Measurements from ENCODE around the gene MAP2.

Gene MAP2

DNA sequence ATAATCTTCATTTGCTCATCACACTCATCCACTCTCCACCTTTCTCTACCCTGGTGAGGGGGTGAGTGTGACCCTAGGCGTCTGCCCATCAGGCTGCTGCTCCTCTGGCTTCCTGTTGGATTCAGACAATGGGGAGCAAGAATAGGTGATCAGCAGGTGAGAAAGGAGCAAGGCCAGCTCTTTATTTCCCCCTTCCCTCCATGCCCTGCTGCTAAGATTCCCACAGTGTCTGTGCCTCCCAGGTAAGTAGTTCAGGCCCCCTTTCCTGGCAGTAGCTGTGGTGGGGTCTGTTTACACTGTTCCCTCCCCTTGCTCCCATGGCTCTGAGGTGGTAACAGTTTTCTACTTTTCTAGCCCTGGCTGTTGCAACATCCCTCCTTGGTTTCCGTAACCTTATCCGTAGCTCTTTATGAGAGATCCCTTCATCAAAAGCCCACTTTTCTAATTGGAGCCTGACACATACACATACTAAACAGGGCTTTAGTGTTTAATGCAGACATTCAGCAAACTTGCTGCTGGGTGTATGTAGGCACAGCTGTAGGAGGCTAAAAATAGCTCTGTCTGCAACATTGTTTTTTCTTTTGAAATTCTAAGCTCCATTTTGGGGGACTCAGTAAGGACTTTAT lies 27.5 kb downstream of the MAP2 start:
- TF ChIP-seq SPI1 (IDR thresholded peaks at IDR 0.05; ENCODE audit: low read depth, low read length), result no peak
- no peak for DNase-seq (ENCODE audit: insufficient read length, low spot score)
- no peak for FAIRE-seq

DNA sequence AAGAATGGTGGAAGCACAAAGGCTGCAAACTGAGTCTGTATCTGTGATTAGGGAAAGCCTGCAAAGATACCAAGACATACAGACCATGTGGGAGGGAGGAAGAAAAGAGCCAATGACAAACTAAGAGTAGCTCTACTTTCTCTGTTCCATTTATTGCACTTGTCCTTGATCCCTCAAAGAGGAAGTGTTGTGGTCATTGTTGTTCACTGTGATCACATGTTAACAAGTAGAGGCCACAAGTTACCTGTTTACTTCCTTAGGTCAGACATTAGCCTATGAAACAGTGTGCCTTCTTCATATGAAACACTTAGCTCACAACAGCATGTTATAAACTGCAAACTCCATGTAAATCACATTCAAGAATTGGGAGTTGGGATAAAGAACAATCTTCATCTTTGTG lies 32.6 kb downstream of the MAP2 start:
- TF ChIP-seq POU2F2 (IDR thresholded peaks at IDR 0.05; ENCODE audit: low read depth, low read length), result no peak
- TF ChIP-seq POLR2AphosphoS5 (IDR thresholded peaks at IDR 0.05; ENCODE audit: low read depth, low read length), result no peak
- TF ChIP-seq SPI1 (IDR thresholded peaks at IDR 0.05; ENCODE audit: low read depth, low read length), result 0 out of 2 replicates have a peak, but pooled peaks have one; percentile 19
- no peak for TF ChIP-seq TAF1 (IDR thresholded peaks at IDR 0.05; ENCODE audit: low read depth, low read length)
- TF ChIP-seq PAX5 (IDR thresholded peaks at IDR 0.05; ENCODE audit: insufficient read depth, low read length, severe bottlenecking), result no peak
- FAIRE-seq (no peak), DNase-seq (ENCODE audit: insufficient read length, low spot score) (no peak)

DNA sequence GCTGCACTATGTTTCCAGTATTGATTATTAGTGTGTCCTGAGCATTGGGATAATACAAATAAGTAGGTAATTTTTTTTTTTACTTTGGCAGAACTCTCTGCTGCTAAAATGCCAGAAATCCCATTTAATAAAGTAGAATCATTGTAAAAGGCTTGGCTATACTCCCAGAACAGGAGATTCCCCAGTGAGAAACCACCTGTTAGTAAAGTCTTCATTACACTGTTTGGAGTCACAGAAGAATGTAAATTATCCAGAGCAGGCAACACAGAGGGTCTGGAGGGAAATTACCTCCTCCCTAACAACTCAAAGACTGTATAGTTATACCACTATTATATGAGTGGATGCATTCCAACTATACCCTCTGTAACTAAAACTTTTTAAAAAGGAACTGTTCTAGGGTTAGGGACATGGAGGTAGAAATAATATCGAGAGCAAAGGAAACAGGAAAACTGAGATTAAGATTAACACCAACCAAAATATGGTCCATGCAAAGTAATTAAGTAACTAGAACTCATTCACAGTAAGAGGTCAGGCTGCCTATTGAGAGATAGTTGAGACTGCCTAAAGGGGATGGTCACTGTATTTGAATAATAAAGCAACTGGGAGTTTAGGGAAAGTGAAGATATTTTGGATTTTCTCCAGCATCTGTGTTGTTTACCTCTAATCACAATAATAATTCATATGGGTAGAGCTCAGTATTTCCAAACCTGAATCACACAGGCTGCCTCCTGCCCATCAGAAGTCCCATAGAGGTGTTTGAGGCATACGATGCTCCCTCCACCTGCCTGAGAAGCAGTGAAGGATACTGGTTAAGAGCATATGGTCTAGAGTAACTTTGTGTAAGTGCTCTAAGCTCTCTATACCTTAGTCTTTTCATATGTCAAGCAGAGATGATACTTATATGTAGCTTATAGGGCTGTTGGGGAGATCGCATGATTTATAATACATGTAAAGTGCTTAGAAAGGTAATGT lies 34.4 kb downstream of the MAP2 start:
- DNase-seq (ENCODE audit: insufficient read length, low spot score) (no peak), FAIRE-seq (no peak)
- TF ChIP-seq POU2F2 (IDR thresholded peaks at IDR 0.05; ENCODE audit: low read depth, low read length), result no peak

DNA sequence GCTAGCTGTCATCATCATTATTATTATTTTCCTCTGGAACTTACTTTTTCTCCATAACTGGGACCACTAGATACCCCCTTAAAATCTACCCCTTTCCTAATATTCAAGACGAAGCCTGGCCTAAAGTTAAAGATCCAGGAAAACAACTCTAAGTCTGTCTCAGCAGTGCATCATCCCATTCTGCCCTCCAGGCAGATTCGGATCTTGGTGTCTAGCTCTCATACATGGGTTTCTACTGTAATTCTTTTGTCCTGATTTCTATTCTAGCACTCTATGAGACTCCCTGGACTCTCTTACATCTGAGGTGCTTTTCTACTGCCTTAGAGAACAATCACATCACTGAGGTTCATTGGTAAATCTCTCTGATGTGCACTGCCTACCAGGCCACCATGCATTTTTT lies 35.5 kb downstream of the MAP2 start:
- no peak for TF ChIP-seq POLR2A (IDR thresholded peaks at IDR 0.05; ENCODE audit: low read depth, low read length)
- no peak for TF ChIP-seq PAX5 (IDR thresholded peaks at IDR 0.05; ENCODE audit: insufficient read depth, low read length, severe bottlenecking)
- no peak for TF ChIP-seq POLR2AphosphoS5 (IDR thresholded peaks at IDR 0.05; ENCODE audit: low read depth, low read length)
- TF ChIP-seq TAF1 (IDR thresholded peaks at IDR 0.05; ENCODE audit: low read depth, low read length), result no peak
- no peak for TF ChIP-seq SPI1 (IDR thresholded peaks at IDR 0.05; ENCODE audit: low read depth, low read length)
- no peak for TF ChIP-seq POU2F2 (IDR thresholded peaks at IDR 0.05; ENCODE audit: low read depth, low read length)
- FAIRE-seq (no peak), DNase-seq (ENCODE audit: insufficient read length, low spot score) (no peak)

DNA sequence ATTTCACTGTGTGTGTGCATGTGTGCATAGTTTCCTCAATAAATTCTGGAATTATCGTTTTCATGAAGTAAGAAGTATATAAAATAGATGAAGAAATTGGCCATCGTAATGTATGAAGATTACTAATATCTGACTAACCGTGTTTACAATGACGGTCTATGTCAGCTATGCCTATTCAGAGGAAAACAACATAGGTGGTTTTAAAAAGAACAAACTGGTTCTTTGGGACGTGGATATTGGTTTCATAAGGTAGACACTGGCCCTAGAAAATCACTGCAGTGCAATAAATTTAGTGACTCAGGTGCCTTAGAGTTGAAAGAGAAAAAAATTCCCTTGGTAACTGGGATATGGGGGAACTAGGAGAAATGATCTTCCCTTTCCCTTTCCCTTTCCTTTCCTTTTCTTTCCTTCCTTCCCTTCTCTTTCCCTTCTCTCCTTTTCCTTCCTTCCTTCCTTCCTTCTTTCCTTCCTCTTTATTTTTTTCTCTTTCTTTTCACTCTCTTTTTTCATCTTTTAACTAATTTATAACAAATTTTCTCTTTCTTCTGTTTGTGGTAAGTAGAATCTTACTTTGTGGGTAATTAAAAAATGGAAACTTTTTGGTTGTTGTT lies 36.4 kb downstream of the MAP2 start:
- TF ChIP-seq PAX5 (IDR thresholded peaks at IDR 0.05; ENCODE audit: insufficient read depth, low read length, severe bottlenecking) (no peak), TAF1 (IDR thresholded peaks at IDR 0.05; ENCODE audit: low read depth, low read length) (no peak), POLR2A (IDR thresholded peaks at IDR 0.05; ENCODE audit: low read depth, low read length) (no peak), POU2F2 (IDR thresholded peaks at IDR 0.05; ENCODE audit: low read depth, low read length) (no peak), POLR2AphosphoS5 (IDR thresholded peaks at IDR 0.05; ENCODE audit: low read depth, low read length) (no peak), SPI1 (IDR thresholded peaks at IDR 0.05; ENCODE audit: low read depth, low read length) (no peak)
- DNase-seq (ENCODE audit: insufficient read length, low spot score), result no peak
- FAIRE-seq, result no peak

DNA sequence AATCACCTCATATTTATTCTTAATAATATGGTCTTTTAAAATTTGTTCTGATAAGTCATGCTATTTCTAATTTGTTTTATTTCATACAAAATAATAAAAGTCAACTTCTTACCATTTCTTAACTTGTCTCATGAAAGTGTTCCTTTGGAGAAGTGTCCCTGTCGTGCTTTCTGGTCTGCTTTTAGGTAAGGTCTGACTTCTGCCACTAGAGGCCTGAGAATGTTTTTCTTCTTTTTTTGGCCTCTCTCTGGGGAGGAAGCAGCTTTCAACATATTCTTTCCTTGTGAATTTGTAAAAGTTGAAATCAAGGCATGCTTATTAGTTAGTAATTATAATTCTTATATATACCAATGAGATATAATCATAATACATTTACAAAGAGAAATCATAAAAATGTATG lies 39.4 kb downstream of the MAP2 start:
- FAIRE-seq, result no peak
- no peak for DNase-seq (ENCODE audit: insufficient read length, low spot score)
- TF ChIP-seq TAF1 (IDR thresholded peaks at IDR 0.05; ENCODE audit: low read depth, low read length) (no peak), POU2F2 (IDR thresholded peaks at IDR 0.05; ENCODE audit: low read depth, low read length) (no peak), POLR2A (IDR thresholded peaks at IDR 0.05; ENCODE audit: low read depth, low read length) (no peak), POLR2AphosphoS5 (IDR thresholded peaks at IDR 0.05; ENCODE audit: low read depth, low read length) (no peak), PAX5 (IDR thresholded peaks at IDR 0.05; ENCODE audit: insufficient read depth, low read length, severe bottlenecking) (no peak), SPI1 (IDR thresholded peaks at IDR 0.05; ENCODE audit: low read depth, low read length) (no peak)

DNA sequence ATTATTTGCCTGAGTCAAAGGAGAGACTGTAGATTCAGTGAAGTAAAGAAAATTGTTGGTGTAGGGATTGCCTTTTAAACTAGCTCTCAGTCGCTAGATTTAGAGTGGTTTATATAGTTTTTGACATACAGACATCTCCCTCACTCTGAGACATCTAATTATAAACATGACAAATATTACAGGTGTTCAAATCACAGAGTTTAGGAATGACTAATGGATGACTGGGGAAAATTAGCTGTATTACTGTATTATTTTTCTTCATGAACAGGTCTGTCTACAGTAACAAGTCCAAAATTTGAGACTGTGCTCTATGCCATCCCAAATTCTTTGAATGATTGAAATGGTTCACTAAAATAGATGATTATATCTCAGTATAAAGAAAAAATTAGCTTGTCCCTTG lies 40.0 kb downstream of the MAP2 start:
- FAIRE-seq, result no peak
- DNase-seq (ENCODE audit: insufficient read length, low spot score), result no peak
- TF ChIP-seq POLR2A (IDR thresholded peaks at IDR 0.05; ENCODE audit: low read depth, low read length) (no peak), POU2F2 (IDR thresholded peaks at IDR 0.05; ENCODE audit: low read depth, low read length) (no peak), TAF1 (IDR thresholded peaks at IDR 0.05; ENCODE audit: low read depth, low read length) (no peak), POLR2AphosphoS5 (IDR thresholded peaks at IDR 0.05; ENCODE audit: low read depth, low read length) (no peak), SPI1 (IDR thresholded peaks at IDR 0.05; ENCODE audit: low read depth, low read length) (no peak), PAX5 (IDR thresholded peaks at IDR 0.05; ENCODE audit: insufficient read depth, low read length, severe bottlenecking) (no peak)

DNA sequence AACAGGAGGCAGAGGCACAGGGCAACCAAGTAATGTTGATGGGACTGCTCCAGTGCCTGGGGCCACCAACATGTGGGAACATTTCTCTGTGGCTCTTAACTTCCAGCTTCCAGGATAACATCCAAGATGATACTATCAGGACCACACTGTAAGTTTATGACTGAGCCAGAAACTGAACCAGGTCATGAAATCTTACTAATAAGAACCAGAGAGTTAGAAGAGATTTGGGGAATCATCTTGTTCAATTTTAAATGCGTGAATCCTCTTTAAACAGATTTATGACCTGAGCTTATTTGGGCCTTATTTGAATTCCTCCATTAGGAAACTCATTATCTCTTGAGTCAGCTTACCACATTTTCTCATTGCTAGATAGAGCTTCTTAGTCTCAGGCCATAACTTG lies 45.0 kb downstream of the MAP2 start:
- TF ChIP-seq PAX5 (IDR thresholded peaks at IDR 0.05; ENCODE audit: insufficient read depth, low read length, severe bottlenecking), result no peak
- TF ChIP-seq POLR2A (IDR thresholded peaks at IDR 0.05; ENCODE audit: low read depth, low read length), result no peak
- no peak for TF ChIP-seq POU2F2 (IDR thresholded peaks at IDR 0.05; ENCODE audit: low read depth, low read length)
- no peak for TF ChIP-seq SPI1 (IDR thresholded peaks at IDR 0.05; ENCODE audit: low read depth, low read length)
- no peak for TF ChIP-seq POLR2AphosphoS5 (IDR thresholded peaks at IDR 0.05; ENCODE audit: low read depth, low read length)
- TF ChIP-seq TAF1 (IDR thresholded peaks at IDR 0.05; ENCODE audit: low read depth, low read length), result no peak
- DNase-seq (ENCODE audit: insufficient read length, low spot score) (no peak), FAIRE-seq (no peak)

DNA sequence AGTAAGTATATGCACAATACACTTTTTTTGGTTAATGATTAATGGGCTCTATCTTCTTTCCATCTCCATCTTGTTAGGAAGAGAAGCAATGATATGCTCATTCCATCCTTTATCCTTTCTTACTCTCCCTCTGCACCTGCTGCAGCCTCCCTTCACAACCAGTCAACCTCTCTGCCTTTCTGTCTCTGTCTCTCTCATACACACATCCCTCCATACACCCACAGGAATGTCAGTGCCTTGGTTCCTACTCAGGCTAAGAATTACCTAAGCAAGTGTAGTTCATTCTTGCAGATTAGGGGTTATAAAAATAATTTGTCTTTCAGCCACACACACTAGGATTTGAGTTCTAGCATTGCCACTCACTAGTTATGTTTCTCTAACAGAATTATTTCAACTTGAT lies 45.6 kb downstream of the MAP2 start:
- DNase-seq (ENCODE audit: insufficient read length, low spot score), result no peak
- TF ChIP-seq SPI1 (IDR thresholded peaks at IDR 0.05; ENCODE audit: low read depth, low read length) (no peak), PAX5 (IDR thresholded peaks at IDR 0.05; ENCODE audit: insufficient read depth, low read length, severe bottlenecking) (no peak), POLR2AphosphoS5 (IDR thresholded peaks at IDR 0.05; ENCODE audit: low read depth, low read length) (no peak), POU2F2 (IDR thresholded peaks at IDR 0.05; ENCODE audit: low read depth, low read length) (no peak), TAF1 (IDR thresholded peaks at IDR 0.05; ENCODE audit: low read depth, low read length) (no peak), POLR2A (IDR thresholded peaks at IDR 0.05; ENCODE audit: low read depth, low read length) (no peak)
- no peak for FAIRE-seq

Data from GM12891 (cell line).